Frontal cortex (tissue), 4 donors: ENCODE results near the gene MLXIPL. TPM values are rescaled to one million over a fixed set of nuclear protein-coding genes. Genes with fewer than 3 reads are reported as not detected.
"Not testable (repeated sequence)": the region's sequence is repeated elsewhere in the genome, so short reads cannot be mapped to it uniquely, and the experiment has no call there.

Experiments
- DNase-seq, 2 donors: peaks; one replicate each; pipeline ENCODE4 v3.0.0; 2012; ENCODE audit warnings: low spot score in 2 of 2
- FAIRE-seq: peaks from 2 replicates; lab custom pipeline; 2012; peaks lifted over from hg19 to GRCh38; lab: Jason Lieb, UNC
- total RNA-seq: library from RNA; depleted of rRNA; stranded (reverse); fragments of >200 nt; gene quantifications from one replicate; pipeline ENCODE4 v1.2.3, GENCODE V29; 2014
- donor health status: control.
- donor health status: control.
- donor health status: control.

The MLXIPL gene
- total RNA-seq, 1 donor from 2014 or later, result not detected

DNA sequence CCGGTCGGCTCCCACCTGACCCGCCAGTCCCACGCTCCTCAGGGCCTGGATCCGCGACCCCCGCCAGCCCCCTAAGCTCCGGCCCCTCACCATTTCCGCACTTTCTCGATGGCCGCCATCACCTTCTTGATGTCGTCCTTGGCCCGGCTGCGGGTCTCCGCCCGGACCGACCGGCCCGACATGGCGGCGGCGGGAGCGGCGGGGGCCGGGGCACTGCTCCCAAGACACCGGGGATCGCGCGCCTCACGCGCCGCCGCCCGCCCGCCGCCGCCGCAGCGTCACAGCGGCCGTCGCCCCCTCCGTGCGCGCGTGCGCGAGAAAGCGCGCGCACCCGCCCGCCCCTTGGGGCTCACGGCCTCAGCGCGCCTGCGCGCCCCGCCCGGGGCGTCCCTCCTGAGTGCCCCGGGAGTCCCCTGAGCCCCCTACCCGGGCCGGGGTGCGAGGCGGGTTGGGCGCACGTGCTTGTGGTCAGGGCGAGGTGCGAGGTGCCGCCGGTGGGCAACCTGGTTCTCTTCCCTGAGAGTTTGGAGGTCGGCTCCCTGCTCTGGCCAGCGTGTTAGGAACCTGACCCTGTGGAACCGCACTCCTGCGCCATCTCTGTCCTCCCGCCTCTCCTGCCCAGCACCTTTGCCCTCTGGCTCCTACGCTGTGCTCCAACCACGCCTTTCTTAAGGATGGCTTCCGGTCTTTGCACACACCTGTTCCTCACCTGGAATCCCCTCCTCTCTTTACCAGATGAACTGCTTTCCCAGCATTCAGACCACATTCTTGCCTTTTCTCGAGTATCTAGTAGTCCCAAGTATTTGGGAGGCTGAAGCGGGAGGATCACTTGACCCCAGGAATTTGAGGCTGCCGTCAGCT lies 66.7 kb downstream of the MLXIPL start, which contains the start of gene BCL7B:
TSS of gene BCL7B (minus strand) at position 294 of the 861 bp plus-strand sequence. CDS start at position 182, 112 bp downstream.
- no peak for FAIRE-seq

GRCh38 chr7:73557108-73557396 lies 67.3 kb downstream of the MLXIPL start:
- DNase-seq, result peak; percentile 99 to 100
- no peak for FAIRE-seq

More for the DNA sequence above, 66.7 kb downstream of the MLXIPL start, which contains the start of gene BCL7B:
- DNase-seq, result peak; percentile 92

DNA sequence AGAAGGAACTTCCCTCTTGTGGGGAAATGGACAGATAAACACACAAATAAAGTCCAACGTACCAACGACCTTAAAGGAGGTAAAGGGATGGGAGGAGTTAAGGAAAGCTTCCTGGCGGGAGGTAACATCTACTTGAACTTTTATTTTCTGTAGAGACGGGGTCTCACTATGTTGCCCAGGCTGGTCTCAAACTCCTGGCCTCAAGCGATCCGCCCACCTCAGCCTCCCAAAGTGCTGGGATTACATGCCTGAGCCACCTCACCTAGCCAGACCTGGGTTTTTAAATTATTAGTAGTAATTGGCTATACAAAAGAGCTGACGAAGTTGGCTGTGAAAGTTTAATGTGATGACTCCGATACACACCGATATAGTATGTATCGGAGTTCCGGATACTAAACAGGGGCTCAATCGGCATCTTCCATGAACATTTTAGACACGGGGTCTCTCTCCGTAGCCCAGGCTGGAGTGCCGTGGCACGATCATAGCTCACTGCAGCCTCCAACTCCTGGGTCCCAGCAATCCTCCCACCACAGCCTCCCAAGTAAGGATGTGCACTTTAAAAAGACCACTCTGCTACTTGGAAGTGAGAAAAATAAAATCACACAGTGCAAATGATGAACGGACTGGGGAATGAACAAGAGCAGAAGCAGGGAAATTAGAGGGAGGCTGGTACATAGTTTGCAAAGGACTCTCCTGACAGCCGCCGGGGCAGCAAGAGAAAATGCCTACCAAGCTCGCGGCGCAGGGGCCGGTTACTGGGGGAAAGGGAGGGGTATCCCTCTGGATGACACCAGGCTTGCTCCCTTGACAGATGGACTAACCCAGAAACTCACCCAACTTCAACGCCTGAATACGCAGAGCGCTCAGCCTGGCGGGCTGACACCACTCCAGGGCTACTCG lies 67.9 kb downstream of the MLXIPL start:
- DNase-seq, result no peak
- FAIRE-seq, result no peak

DNA sequence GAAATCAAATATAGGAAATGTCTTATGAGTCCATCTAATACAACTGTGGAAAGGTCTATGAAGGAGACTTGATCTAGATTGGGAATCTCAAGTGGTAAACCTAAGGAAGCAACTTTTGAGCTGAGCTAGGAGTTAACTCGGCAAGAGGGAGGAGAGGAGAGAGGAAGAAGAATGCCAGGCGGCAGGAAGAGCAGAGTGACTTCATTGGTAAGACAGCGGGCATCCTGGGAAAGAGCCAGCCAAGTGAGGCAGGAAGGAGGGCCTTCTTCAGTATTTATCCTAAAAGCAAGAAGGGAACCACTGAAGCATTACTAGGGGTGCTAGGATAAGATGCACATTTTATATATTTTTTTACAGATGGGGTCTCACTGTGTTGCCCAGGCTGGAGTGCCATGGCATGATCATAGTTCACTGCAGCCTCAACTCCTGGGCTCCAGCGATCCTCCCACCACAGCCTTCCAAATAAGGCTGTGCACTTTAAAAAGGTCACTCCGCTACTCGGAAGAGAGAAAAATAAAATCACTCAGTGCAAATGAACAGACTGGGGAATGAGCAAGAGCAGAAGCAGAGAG lies 68.8 kb downstream of the MLXIPL start:
- no peak for DNase-seq
- no peak for FAIRE-seq

DNA sequence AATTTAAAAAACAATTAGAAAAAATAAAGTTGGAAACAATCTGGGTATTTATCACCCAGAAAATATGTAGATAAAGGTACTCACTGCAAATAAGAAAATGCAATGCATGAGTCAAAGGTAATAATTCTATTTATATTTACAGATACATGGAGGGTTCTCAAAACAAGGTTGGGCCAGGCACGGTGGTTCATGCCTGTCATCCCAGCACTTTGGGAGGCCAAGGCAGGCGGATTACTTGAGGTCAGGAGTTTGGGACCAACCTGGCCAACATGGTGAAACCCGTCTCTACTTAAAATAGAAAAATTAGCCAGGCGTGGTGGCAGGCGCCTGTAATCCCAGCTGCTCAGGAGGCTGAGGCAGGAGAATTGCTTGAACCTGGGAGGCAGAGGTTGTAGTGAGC lies 74.2 kb downstream of the MLXIPL start:
- not testable (repeated sequence) for FAIRE-seq, DNase-seq

- no peak for FAIRE-seq
- no peak for DNase-seq
Observed at GRCh38 chr7:73549176-73549575, 75.1 kb downstream of the MLXIPL start.

GRCh38 chr7:73547841-73548240 lies 76.5 kb downstream of the MLXIPL start:
- DNase-seq (no peak), FAIRE-seq (no peak)

DNA sequence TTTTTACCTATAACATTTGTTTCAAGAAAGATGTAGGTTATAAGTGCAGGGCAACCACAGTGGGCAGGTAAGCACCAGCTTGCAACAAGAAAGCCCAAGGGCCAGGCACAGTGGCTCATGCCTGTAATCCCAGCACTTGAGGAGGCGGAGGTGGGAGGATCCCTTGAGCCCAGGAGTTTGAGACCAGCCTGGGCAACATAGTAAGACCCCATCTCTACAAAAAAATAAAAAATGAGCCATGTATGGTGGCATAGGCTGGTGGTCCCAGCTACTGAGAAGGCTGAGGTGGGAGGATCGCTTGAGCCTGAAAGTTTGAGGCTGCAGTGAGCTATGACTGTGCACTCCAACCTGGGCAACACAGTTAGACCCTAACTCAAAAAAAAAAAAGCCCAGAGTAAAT lies 79.6 kb downstream of the MLXIPL start:
- DNase-seq (no peak), FAIRE-seq (no peak)

Other genes with a start within 250 kb of the MLXIPL start
- gene FZD9, start 190.7 kb downstream of the MLXIPL start, total RNA-seq, result 5.3 TPM
- gene BAZ1B, start 102.2 kb downstream of the MLXIPL start, total RNA-seq, result 62.4 TPM
- 6.5 TPM for gene BCL7B, start 66.8 kb downstream of the MLXIPL start, total RNA-seq
- gene TBL2, start 45.9 kb downstream of the MLXIPL start, total RNA-seq, result 26.1 TPM
- gene VPS37D, start 43.3 kb upstream of the MLXIPL start, total RNA-seq, result 26.1 TPM
- 2.4 TPM for gene DNAJC30, start 58.9 kb upstream of the MLXIPL start, total RNA-seq
- gene BUD23, start 59.1 kb upstream of the MLXIPL start, total RNA-seq, result 30.2 TPM
- gene STX1A, start 95.1 kb upstream of the MLXIPL start, total RNA-seq, result 62.0 TPM
- gene ABHD11, start 114.3 kb upstream of the MLXIPL start, total RNA-seq, result 5.7 TPM
- not detected for gene CLDN3, start 145.7 kb upstream of the MLXIPL start, total RNA-seq
- not detected for gene CLDN4, start 206.5 kb upstream of the MLXIPL start, total RNA-seq
- gene METTL27, start 218.0 kb upstream of the MLXIPL start, total RNA-seq, result 0.41 TPM
- gene TMEM270, start 236.6 kb upstream of the MLXIPL start, total RNA-seq, result not detected